Adipose tissue (tissue), 3 donors: ENCODE measurements around the gene OR1K1. TPM values are rescaled to one million over a fixed set of nuclear protein-coding genes. Genes with fewer than 3 reads are reported as not detected.

ENCODE experiments used
- H3K27ac ChIP-seq: one replicate; pipeline ENCODE4 v1.5.1; 2013; ENCODE audit warnings: low read depth, low read length
- WGBS, 3 donors: extraction: QIAGEN DNeasy Blood & Tissue Kit; methylation state at CpG; one replicate each; pipeline ENCODE4 v1.1.7; 2013; 5-methylcytosine and 5-hydroxymethylcytosine counted together
- polyA plus RNA-seq, 3 donors: library from polyadenylated mRNA; stranded (reverse); fragments of 200-250 nt; gene quantifications; one replicate each; pipeline ENCODE4 v1.2.3, GENCODE V29; 2013
- donor health status: healthy with polysubstance abuse.
- donor health status: Bipolar disorder and iron deficiency.
- donor health status: healthy.

OR1K1 gene, protein sequence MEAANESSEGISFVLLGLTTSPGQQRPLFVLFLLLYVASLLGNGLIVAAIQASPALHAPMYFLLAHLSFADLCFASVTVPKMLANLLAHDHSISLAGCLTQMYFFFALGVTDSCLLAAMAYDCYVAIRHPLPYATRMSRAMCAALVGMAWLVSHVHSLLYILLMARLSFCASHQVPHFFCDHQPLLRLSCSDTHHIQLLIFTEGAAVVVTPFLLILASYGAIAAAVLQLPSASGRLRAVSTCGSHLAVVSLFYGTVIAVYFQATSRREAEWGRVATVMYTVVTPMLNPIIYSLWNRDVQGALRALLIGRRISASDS
- polyA plus RNA-seq: not detected

DNA sequence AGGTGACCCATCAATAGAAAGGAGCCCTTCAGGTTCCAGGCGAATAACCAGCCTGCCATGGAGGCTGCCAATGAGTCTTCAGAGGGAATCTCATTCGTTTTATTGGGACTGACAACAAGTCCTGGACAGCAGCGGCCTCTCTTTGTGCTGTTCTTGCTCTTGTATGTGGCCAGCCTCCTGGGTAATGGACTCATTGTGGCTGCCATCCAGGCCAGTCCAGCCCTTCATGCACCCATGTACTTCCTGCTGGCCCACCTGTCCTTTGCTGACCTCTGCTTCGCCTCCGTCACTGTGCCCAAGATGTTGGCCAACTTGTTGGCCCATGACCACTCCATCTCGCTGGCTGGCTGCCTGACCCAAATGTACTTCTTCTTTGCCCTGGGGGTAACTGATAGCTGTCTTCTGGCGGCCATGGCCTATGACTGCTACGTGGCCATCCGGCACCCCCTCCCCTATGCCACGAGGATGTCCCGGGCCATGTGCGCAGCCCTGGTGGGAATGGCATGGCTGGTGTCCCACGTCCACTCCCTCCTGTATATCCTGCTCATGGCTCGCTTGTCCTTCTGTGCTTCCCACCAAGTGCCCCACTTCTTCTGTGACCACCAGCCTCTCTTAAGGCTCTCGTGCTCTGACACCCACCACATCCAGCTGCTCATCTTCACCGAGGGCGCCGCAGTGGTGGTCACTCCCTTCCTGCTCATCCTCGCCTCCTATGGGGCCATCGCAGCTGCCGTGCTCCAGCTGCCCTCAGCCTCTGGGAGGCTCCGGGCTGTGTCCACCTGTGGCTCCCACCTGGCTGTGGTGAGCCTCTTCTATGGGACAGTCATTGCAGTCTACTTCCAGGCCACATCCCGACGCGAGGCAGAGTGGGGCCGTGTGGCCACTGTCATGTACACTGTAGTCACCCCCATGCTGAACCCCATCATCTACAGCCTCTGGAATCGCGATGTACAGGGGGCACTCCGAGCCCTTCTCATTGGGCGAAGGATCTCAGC, at the start of gene OR1K1:
Gene OR1K1 (plus strand): TSS at position 58 of the 995 bp plus-strand sequence. CDS start 0 bp downstream, at position 58.
- 95 to 96% (median 95%) methylated on average over 30 of the region's 30 CpGs for WGBS, 3 donors
- no peak within 1 kb of the TSS for H3K27ac ChIP-seq

DNA sequence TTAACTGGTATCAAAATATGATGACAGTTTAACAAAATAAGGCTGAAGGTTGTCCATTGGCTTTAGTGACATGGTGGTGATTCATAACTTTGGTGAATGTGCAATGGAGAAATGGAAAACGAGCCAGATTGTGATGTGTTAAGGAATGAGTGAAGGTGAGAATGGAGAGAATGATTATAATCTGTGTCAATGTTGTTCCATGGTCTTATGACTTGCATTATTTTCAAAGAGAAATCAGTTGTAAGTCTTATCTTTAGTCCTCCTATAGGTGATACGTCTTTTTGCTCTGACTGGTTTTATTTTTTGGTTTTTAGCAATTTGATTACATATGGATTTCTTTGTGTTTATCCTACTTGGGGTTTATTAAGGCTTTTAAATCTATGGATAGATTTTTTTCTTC, 45.1 kb upstream of the OR1K1 start:
- no peak overlapping the region for H3K27ac ChIP-seq
- 32 to 38% (median 36%) methylated on average over 2 of the region's 2 CpGs for WGBS, 3 donors

DNA sequence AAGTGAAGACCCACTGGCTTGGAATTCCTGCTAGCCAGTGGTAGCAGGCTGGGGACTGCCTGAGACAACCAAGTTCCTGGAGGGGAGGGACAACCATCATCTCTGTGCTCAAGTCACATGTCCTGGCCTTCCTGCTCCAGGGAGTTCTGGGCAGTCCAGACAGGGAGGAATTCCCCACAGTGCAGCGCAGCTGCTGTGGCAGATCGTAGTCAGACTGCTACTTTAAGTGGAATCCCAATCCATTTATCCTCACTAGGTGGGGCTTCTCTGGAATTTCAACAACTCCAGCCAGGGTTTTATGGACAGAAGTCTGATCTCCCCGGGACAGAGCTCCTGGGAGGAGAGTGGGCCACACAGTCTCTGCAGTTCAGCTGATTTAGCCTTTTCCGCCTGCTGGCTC, 32.1 kb upstream of the OR1K1 start:
- WGBS, 3 donors: 74 to 81% (median 74%) methylated on average over 4 of the region's 4 CpGs
- H3K27ac ChIP-seq: no peak overlapping the region

DNA sequence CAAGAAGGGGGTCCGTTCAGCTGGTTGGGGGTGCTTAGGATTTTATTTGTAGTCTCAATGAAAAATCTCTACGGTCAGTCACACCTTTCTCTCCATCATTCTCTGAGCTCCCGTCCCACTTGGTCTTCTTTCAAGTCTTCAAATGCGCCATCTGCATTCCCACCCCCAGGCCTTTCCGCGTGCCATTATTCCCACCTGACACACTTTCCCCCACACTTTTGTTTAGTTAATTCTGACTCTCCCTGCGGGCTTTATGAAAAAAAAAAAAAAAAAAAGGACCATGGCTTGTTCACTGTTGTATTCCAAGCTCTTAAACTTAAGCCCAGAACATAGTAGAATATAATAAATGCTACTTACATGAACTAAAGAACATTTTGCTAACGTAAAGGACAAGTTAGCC, 22.9 kb upstream of the OR1K1 start:
- WGBS, 3 donors: 87 to 88% (median 87%) methylated on average over 8 of the region's 8 CpGs
- H3K27ac ChIP-seq: no peak overlapping the region

DNA sequence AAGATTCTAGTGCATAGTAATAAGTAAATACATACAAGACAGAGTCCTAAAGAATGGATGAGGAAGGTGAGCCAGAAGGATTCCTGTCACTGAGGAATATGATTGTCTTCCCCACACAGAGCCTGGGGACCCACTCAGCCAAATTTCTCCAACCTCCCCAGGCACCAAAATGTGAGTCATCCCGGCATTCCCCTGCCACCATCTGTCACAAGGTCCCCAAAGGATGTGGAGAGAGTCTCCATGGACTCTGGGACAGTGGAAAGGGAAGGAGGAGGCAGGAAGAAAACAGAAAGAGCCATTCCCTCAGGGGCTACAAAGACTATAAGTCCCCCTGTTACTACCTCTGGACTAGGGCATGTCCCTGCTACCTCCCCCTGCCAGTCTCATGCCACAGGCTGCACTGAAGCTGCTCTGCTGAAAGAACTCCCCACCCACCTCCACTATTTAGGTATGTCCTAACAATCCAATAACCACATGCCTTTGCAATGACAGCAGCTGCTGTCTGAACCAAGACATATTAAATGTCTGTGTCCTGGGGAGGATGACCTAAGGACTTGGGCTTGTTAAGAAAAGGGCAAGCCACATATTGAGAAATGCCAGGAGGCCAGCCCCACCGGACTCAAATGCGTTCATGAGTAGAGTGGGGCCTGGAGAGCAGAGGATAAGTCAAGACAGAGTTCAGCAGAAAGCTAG, 21.8 kb upstream of the OR1K1 start:
- H3K27ac ChIP-seq: no peak overlapping the region
- 70 to 76% (median 74%) methylated on average over 3 of the region's 3 CpGs for WGBS, 3 donors

DNA sequence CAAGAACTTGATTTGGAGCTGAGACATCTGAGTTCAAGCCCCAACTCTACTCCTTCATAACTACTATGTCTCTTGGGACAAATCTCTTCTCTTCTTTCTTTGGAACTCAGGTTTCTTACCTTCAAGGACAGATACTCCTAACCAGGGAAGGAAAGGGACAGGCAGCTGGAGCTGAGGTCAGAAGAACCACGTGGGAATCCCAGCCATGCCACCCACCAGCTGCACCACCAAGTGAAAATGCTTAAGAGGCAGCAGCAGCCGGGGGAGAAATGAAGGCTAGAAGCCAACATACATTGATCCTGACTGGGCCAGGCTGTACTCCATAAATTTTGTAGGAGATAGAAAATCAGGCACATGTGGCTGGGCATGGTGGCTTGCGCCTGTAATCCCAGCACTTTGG, 20.7 kb upstream of the OR1K1 start:
- WGBS, 3 donors: 77 to 86% (median 82%) methylated on average over 3 of the region's 3 CpGs
- H3K27ac ChIP-seq: no peak overlapping the region

DNA sequence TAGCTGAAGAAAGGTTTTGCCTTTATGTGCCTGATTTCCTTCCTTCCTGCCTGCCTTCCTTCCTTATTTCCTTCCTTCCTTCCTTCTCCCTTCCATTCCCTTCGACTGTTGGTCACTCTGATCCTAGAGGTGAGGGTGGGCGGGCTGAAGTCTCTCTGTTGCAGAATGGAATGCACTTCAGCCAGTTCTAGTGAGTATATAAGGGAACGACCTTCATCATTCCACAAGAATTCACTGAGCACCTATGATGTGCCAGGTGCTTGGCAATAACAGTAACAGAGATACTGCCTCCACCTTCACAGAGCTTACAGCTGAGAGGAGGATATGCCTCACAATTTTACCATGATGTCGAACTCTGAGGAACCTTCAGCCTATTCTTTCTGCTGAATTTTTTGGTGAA, 19.9 kb upstream of the OR1K1 start:
- 60 to 72% (median 65%) methylated on average over 4 of the region's 4 CpGs for WGBS, 3 donors
- H3K27ac ChIP-seq: no peak overlapping the region

DNA sequence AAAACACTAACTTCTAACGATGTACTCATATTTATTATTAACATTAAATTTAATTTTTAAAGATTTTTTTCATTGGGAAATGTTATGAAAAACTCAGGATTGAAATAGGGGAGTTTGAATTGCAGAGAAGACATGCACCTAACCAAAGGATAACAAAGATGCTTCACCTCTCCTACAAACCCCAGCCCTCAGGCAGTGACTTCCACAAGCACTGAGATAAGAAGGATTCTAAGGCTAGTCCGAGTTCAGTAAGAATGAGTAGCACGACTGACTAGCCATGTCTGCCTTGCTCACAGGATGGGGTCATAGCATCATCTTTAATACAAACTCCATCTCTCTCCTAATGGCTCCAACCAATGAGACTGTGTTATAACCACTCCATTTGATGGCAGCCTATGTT, 18.3 kb upstream of the OR1K1 start:
- H3K27ac ChIP-seq: no peak overlapping the region
- WGBS, 3 donors: 66 to 72% (median 66%) methylated on average over 3 of the region's 3 CpGs

DNA sequence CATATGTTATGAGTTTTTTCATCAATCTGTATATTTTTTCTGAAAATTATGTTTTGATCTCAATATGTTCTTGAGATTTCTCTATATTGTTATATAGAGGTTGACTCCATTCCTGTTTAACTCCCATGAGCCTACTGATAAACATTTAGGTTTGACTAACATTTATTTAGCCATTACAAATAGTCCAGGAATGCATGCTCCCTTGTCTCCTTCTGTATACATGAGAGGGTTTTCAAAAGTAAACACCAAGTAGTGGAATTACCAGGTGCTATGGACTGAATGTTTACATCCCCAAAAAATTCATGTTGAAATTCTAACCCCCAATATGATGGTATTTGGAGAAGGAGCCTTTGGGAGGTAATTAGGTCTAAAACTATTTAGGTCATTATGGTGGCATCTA, 14.7 kb upstream of the OR1K1 start:
- H3K27ac ChIP-seq: no peak overlapping the region

DNA sequence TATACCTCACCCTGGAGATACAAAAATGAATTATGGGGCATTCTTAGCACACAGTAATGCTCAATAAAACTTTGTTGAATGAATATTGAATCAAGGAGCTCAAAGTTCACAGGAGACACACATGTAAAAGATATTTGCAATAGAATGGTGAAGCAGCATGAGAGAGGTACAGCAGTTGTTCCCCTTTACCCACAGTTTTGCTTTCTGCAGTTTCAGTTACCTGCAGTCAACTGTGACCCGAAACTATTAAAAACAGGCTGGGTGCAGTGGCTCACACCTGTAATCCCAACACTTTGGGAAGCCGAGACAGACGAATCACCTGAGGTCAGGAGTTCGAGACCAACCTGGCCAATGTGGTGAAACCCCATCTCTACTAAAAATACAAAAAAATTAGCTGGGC, 13.6 kb upstream of the OR1K1 start:
- H3K27ac ChIP-seq: no peak overlapping the region
- WGBS, 3 donors: 91 to 93% (median 91%) methylated on average over 4 of the region's 4 CpGs

DNA sequence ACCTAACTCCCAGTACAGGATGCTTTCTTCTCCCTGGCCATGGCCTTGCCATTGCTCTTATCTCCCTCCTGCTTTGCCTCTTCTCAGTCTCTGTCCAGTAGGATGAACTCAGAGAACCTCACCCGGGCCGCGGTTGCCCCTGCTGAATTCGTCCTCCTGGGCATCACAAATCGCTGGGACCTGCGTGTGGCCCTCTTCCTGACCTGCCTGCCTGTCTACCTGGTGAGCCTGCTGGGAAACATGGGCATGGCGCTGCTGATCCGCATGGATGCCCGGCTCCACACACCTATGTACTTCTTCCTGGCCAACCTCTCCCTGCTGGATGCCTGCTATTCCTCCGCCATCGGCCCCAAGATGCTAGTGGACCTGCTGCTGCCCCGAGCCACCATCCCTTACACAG, 11.1 kb upstream of the OR1K1 start, which contains the start of gene OR5C1:
Gene OR5C1 (plus strand): TSS at position 103 of the 400 bp plus-strand sequence. CDS start 0 bp downstream, at position 103.
- H3K27ac ChIP-seq: no peak within 1 kb of the TSS
- WGBS, 3 donors: 92 to 94% (median 94%) methylated on average over 12 of the region's 12 CpGs

DNA sequence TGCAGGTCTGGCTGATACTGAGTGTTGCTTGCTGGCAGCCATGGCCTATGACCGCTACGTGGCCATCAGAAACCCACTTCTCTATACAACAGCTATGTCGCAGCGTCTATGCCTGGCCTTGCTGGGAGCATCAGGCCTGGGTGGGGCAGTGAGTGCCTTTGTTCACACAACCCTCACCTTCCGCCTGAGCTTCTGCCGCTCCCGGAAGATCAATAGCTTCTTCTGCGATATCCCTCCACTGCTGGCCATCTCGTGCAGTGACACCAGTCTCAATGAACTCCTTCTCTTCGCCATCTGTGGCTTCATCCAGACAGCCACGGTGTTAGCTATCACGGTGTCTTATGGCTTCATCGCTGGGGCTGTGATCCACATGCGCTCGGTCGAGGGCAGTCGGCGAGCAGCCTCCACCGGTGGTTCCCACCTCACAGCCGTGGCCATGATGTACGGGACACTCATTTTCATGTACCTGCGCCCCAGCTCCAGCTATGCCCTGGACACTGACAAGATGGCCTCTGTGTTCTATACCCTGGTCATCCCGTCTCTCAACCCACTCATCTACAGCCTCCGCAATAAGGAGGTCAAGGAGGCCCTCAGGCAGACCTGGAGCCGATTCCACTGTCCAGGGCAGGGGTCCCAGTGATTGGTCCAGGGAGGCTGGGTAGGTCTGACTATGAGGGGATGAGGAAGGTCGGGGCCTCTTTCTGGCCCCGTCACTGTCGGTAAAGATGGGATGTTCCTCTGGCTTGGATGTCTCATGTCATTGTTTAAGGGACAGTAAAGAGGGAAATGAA, 10.5 kb upstream of the OR1K1 start:
- 92 to 96% (median 95%) methylated on average over 28 of the region's 28 CpGs for WGBS, 3 donors

DNA sequence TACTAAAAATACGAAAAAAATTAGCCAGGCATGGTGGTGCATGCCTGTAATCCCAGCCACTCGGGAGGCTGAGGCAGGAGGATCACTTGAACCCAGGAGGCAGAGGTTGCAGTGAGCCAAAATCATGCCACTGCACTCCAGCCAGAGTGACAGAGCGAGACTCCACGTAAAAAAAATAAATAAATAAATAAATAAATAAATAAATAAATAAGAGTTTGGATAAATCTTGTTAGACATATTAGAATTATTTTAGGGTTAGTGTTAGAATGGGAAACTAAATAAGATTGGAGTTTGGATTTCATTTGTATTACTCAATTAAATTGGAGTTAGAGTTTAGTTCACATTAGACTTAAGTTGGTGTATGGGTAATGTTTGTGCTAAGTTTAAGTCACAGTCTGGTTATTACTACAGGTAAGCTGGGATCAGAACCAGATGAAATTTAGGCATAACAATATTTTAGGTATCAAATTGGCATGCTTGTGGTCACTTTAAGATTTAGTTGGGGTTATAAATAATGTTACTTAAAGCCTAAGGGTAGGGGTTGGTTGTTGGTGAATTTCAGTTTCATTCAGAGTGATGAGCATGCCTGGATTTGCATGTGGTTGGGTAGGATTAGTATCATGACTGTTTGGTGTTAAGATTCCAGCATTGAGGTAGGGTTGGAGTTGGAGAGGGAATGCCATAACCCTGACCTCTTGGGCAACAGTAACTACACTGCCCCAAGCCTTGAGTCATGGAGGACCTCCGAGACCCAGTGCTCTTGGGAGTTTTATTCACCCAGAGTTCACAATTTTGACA, 7.9 kb upstream of the OR1K1 start:
- WGBS, 3 donors: 83 to 91% (median 90%) methylated on average over 5 of the region's 5 CpGs
- no peak overlapping the region for H3K27ac ChIP-seq

More for the DNA sequence above, 10.5 kb upstream of the OR1K1 start:
- no peak overlapping the region for H3K27ac ChIP-seq

DNA sequence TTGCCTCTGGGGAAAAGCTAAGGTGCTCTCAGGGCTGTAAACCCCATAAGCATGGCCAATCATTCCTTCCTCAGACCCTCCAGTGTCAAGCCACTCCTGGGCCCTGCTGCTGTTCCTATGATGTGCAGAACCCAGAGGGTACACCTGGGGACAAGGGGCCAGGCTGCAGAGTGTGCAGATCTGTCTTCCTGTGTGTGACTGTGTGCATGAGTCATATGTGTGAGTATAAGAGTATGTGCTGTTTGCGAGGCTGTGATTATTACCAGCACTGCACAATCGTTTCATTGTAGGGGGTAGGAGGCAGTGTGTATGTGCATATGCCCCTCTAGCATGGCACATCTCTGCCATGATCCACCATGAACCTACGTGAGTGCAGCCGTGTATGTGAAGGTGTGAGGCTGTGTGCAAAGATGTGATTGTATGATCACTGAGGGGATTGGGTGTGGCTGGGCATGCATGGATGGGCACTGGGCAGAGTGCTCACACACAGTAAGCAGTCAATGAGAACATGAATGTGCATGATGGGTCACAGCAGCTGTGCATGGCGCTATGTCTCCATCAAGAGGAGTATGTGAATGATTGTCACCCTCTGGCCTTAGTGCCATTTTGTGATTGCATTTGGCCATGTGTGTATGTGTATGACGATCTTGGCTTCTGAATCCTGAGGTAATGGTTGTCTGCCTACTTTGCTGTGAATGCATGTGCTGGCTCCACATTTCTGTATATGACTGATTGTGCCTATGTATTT, 2.4 kb upstream of the OR1K1 start:
- no peak overlapping the region for H3K27ac ChIP-seq
- 79 to 91% (median 87%) methylated on average over 6 of the region's 6 CpGs for WGBS, 3 donors

DNA sequence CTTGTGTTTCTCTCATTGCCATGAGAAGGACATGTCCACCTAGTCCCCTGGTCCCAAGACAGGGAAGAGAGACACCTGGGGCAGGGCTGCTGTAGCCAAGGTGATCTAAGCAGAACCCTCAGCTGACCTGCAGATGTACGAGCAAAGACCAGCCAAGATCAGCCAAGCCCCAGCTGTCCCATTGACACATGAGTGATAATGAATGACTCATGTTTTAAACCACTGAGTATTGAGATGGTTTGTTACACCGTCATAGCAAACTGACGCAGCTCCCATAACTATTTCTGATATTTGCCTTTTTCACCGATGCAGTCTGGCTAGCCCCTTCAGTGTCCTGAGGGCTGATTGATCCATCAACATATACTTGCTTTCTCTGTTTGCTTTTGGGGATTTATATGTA, 6.7 kb downstream of the OR1K1 start:
- H3K27ac ChIP-seq: no peak overlapping the region
- 89 to 92% (median 90%) methylated on average over 4 of the region's 4 CpGs for WGBS, 3 donors

DNA sequence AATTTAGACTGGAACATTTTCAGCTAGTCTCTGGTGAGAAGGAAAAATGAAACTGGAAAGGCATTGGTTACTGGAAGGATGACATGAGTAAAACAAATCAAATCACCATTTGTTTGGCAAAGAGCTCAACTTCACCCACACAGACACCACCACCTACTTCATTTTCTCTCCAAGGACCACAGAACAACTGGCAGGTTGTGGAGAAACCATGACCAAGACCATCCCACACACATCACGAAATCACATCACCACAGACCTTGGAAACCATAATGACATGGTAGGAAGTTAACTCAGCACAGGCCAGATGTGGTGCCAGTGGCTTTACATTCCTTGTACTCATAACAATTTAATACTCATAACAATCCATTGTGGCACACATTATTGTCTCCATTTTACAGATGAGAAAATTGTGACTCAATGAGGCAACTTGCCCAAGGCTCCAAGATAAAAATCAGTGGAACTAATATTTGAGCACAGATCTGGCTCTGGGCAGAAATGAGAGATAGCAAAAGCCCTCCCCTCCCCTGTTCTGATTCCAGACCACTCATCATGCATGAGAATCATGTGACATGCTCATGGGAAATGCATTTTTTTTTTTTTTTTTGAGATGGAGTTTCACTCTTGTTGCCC, 7.5 kb downstream of the OR1K1 start:
- no peak overlapping the region for H3K27ac ChIP-seq
- 75 to 83% (median 75%) methylated on average over 1 of the region's 1 CpG for WGBS, 3 donors
